GM21529 (cell line): ENCODE data around the gene PRX.
"Not testable (repeated sequence)": the region's sequence is repeated elsewhere in the genome, so short reads cannot be mapped to it uniquely, and the experiment has no call there.

ENCODE experiments used
- ATAC-seq: cut with Tn5 transposase; IDR thresholded peaks from one replicate; pipeline ENCODE4 v1.9.1; 2021; ENCODE audit not compliant: unreplicated experiment

Gene PRX

GRCh38 chr19:40433391-40434216 is 20.4 kb upstream of the PRX start:
- no peak for ATAC-seq

DNA sequence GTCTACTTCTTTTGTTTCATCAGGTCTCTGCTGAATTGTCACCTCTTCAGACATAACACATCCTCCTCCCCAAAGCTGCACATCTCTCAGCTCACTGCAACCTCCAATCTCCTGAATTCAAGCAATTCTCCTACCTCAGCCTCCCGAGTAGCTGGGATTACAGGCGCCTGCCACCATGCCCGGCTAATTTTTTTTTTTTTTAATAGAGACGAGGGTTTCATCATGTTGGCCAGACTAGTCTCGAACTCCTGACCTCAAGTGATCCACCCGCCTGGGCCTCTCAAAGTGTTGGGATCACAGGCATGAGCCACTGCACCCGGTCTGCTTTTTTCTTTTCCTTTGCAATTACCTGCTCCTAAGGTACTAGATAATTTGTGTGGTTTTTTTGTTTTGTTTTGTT is 19.6 kb upstream of the PRX start:
- ATAC-seq: not testable (repeated sequence)

DNA sequence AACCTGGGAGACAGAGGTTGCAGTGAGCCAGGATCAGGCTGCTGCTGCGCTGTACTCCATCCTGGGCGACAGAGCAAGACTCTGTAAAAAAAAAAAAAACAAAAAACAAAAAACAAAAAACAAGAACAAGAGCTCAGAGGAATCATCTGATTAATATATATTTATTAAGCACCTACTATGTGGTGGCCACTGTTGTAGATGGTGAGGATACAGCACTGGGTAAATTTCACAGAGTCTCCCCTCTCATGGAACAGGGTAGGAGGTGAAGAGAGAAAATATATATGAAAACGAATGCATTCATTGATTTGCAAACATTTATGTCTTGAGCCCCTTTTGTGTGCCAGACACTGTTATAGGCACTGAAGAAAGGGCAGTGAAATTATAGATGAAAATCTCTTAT is 18.5 kb upstream of the PRX start:
- no peak for ATAC-seq

GRCh38 chr19:40430242-40430641 is 17.1 kb upstream of the PRX start:
- not testable (repeated sequence) for ATAC-seq

DNA sequence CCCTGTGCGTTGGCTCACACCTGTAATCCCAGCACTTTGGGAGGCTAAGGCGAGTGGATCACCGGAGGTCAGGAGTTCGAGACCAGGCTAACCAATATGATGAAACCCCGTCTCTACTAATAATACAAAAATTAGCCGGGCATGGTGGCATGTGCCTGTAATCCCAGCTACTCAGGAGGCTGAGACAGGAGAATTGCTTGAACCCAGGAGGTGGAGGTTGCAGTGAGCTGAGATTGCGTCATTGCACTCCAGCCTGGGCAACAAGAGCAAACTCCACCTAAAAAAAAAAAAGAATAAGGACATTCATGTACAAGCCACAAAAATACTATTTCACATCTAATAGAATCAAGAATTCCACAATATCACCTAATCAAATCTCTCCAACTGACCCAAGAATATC is 15.0 kb upstream of the PRX start:
- not testable (repeated sequence) for ATAC-seq

DNA sequence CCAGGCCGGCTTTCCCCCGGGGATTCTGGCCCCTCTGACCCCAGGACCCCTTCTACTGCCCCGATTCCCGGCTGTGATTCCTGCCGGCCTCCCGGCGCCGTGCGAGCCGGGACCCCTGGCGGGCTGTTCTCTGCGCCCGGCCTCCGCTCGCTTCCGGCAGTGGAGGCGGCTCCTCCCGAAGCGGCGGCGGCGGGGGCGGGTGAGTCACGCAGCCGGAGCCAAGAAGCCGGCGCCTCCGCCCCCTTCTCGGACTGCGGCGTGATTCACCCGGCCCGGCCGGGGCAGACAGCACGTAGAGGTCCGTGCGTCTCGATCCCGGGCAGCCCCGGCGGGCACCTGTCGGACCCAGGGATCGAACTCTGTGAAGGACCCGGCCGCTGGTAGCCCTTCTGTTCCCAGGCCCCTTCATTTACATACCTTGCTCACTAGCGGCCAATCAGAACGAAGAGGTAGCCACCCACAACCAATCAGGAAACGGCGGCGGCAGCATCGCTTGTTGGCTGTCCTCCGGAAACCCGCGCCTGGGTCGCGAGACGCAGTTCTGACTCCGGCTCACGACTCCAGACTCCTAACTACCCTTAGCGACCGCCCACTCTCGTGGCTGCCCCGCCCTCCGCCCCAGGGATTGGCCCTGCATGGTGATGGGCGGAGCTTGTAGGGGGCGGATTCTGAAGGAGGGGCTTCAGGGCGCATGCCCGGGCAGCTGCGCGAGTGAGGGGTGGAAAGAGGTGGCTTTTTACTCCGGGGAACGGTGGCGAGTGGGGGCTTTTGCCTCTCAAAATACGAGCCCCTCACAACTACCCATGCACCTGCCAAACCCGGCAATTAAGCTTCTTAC is 12.5 kb upstream of the PRX start, which contains the start of gene SERTAD1:
SERTAD1 (minus strand) TSS at position 543 of the 838 bp plus-strand sequence. CDS start 2,446 bp downstream, outside the sequence.
- ATAC-seq: peak; percentile 74

GRCh38 chr19:40424637-40425449 is 11.7 kb upstream of the PRX start:
- ATAC-seq: no peak

GRCh38 chr19:40423938-40424337 is 10.8 kb upstream of the PRX start:
- ATAC-seq: no peak

- no peak for ATAC-seq
These were observed 9.8 kb upstream of the PRX start for GRCh38 chr19:40422748-40423566.

DNA sequence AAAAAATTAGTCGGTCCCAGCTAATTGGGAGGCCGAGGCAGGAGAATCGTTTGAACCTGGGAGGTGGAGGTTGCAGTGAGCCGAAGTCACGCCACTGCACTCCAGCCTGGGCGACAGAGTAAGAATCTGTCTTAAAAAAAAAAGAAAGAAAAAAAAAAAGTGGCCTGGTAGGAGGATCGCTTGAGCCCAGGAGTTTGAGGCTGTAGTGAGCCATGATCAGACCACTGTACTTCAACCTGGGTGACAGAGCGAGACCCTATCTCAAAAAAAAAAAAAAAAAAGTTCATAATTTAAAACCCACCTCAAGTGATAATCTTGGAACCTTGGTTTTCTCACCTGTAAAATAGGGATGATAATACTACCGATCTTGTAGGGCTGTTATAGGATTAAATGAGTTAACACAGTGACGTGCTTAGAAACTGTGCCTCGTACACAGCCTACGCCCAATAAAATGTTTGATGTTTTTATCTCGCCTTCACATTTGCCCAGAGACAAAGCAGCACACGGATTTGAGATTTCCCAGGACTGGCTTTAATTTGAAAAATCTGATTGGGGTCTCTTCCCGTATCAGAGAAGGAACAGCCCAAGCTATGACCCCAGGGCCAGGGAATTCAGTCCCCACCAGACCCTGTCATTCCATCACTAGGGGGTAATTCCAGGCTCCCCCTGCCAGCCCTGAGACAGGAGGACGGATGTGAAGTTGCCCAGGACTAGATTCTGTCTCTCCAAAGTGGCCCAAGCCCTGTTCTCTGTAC is 9.0 kb upstream of the PRX start:
- no peak for ATAC-seq

DNA sequence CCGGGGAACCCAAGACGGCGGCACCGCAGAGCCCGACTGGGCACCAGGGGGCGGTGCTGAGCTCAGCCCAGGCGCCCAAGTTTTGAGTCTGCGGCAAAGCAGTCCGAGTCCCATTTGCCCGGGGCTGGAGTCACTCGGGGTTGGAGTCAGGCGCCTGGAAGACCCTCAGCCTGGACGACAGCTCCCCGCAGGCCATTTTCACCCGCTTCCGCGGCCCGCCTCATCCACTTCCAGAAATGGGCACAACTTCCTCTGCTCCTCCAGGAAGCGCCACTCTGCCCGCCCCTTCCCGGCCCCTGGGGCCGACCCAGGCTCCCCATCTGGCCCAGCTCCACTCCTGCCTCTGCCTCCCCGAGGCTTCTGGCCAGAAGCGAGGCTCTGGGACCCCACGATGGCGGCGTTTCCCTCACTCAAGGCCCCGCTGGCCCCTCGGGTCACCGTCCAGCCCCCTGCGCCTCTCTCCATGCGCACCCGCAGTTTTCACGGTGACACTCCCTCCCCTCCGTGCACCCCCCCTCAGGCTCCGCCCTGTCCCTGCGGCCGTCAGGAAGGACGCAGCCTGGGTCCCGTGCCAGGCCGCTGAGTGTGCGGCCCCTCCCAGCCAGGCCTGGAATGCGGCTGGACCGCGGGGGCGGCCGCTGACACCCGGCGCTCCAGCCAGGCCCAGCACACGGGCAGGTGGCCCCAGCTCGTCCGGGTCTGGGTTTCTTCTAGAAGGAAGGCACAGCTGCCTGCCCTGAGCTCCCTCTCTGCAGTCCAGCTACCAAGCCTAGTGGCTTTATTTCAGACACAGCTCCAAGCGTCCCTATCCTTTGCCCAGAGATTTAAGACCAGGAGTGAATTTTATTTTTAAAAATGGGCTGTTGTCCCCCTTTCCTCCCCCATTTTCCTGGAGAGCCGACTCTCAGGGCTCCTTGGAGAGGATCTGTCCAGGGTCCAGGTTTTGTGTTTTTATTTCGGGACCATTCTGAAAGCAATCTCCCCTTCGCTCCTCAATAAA is 7.9 kb upstream of the PRX start:
- peak; percentile 42 for ATAC-seq

DNA sequence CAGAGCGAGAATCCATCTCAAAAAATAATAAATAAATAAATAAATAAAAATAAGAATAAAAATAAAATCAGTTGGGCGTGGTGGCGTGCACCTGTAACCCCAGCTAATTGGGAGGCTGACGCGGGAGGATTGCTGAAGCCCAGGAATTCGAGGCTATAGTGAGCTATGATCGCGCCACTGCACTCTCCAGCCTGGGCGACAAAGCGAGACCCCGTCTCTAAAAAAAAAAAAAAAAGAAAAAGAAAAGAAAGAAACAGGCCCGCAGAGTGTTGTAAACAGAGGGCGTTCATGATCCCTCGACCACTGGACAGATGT is 7.2 kb upstream of the PRX start:
- no peak for ATAC-seq

GRCh38 chr19:40419780-40420179 is 6.6 kb upstream of the PRX start:
- ATAC-seq: no peak

DNA sequence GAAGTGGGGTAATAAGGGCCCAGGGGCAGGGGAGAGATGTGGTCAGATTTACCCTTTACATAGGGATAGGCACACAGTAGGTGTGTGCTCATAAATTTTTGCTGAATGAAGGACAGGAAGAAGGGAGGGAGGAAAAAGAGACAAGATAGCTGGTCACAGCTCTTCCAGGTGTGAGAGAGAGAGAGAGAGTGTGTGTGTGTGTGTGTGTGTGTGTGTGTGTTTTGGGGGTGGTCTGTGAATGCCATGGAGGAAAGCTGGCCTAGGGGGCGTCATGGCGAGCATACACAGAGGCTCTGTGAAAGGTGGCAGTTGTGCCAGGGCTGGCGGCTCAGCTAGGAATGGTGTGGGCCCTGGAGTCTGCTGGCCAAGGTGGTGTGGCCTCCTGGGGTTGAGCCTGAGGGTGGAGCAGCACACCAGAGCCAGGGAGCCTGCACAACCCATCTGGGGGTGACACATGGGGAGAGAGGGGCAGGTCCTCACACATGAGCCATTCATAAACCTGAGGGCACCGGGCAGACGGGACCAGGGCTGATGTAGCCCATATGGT is 6.0 kb upstream of the PRX start:
- ATAC-seq: no peak

DNA sequence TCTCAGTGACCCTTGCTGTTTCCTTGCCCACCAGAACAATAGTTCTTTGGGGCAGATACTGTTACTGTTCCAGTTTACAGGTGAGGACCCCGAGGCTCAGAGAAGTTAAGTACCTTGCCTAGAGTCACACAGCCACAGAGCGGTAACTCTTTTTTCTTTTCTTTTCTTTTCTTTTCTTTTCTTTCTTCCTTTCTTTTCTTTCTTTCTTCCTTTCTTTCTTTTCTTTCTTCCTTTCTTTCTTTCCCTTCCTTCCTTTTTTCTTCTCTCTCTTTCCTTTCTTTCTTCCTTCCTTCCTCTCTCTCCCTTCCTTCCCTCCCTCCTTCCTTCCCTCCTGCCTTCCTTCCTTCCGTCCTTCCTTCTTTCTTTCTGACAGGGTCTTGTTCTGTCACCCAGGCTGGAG is 4.9 kb upstream of the PRX start:
- ATAC-seq: no peak

DNA sequence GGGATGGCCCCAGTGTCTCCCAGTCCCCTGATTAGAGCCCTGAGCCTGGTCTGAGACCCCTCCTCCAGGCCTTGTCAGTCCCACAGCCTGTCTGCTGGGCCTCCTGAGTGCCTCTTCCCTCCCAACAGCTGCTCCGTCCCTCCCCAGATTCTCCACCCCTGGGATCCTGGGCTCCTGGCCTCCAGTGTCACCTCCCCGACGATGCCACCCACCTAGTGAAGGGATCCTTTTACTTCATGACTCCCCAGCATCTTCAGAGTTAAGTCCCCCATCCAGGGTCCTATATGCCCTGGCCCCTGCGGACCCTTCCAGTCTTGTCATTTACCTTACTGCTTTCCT is 4.4 kb upstream of the PRX start:
- ATAC-seq: no peak

- no peak for ATAC-seq
These were observed 3.9 kb upstream of the PRX start for GRCh38 chr19:40416918-40417642.

GRCh38 chr19:40415768-40416167 is 2.6 kb upstream of the PRX start:
- no peak for ATAC-seq
